GM12878 (cell line): ENCODE results near the gene PANX2. TPM values are rescaled to one million over a fixed set of nuclear protein-coding genes. Genes with fewer than 3 reads are reported as not detected.

ENCODE experiments used
- ATAC-seq: fragments of 200-7000 bp; cut with Tn5 transposase; 3 replicates; pipeline ENCODE4 v1.9.1; 2020; ENCODE audit warnings: mild to moderate bottlenecking, moderate library complexity
- BruUV-seq: library from RNA; stranded (reverse); fragments of 400-500 nt; replicated peaks from 2 replicates; lab custom pipeline; 2021; lab: Mats Ljungman, UMichigan
- CTCF ChIA-PET: fragments of 300-600 bp; sonication (Branson Sonifier 250); formaldehyde crosslinking; extraction: SDS; loops from one replicate; lab custom pipeline; 2021; ENCODE audit warnings: inconsistent platforms; lab: Yijun Ruan, JAX
- POLR2A ChIA-PET: fragments of 350-600 bp; formaldehyde crosslinking; extraction: SDS; loops from one replicate; lab custom pipeline; 2021; ENCODE audit warnings: inconsistent platforms; lab: Charles Lee
- RAD21 ChIA-PET: fragments of 300-600 bp; sonication (Branson Sonifier 250); formaldehyde crosslinking; loops from one replicate; lab custom pipeline; 2023; ENCODE audit warnings: antibody characterized with exemption; ENCODE audit not compliant: unreplicated experiment; lab: Charles Lee
- SMC1A ChIA-PET: fragments of 300-600 bp; sonication (Branson Sonifier 250); formaldehyde crosslinking; loops from one replicate; lab custom pipeline; 2023; ENCODE audit not compliant: unreplicated experiment, uncharacterized antibody; lab: Charles Lee
- DNase-seq: peaks from one replicate; pipeline ENCODE4 v3.0.0-alpha.2; 2011; ENCODE audit warnings: low read depth, low spot score
- FAIRE-seq: peaks from 3 replicates; lab custom pipeline; 2011; peaks lifted over from hg19 to GRCh38; lab: Jason Lieb, UNC
- H2AFZ ChIP-seq: 2 replicates; pipeline ENCODE4 v1.6.0; 2011; ENCODE audit warnings: low read depth, low read length, control low read depth; ENCODE audit not compliant: control insufficient read depth
- H3K27ac ChIP-seq: 2 replicates; pipeline ENCODE4 v1.5.1; 2011; ENCODE audit warnings: control low read depth; ENCODE audit not compliant: control insufficient read depth, insufficient read depth
- H3K27me3 ChIP-seq, 2 experiments: replicated peaks in 1 of 2; 2 replicates each; pipeline versions ENCODE4 v1.6.0 to v1.6.1; 2011; ENCODE audit warnings: low read length in 1 of 2; ENCODE audit not compliant: control insufficient read depth in 2 of 2, insufficient read depth in 2 of 2
- H3K36me3 ChIP-seq, 2 experiments: 2 replicates each; pipeline ENCODE4 v1.5.1; 2011; ENCODE audit warnings: low read length in 1 of 2; ENCODE audit not compliant: control insufficient read depth in 2 of 2, insufficient read depth in 2 of 2
- H3K4me1 ChIP-seq: 2 replicates; pipeline ENCODE4 v1.6.1; 2011; ENCODE audit warnings: mild to moderate bottlenecking, low read length, moderate library complexity, mixed read lengths; ENCODE audit not compliant: control insufficient read depth, insufficient read depth
- H3K4me2 ChIP-seq: 2 replicates; pipeline ENCODE4 v1.6.0; 2011; ENCODE audit warnings: control low read depth; ENCODE audit not compliant: control insufficient read depth, insufficient read depth
- H3K4me3 ChIP-seq: fragments of 200-600 bp; sonication (generic); 2 replicates; pipeline ENCODE4 v1.5.1; 2016
- H3K79me2 ChIP-seq: 2 replicates; pipeline ENCODE4 v1.6.0; 2011; ENCODE audit warnings: low read length; ENCODE audit not compliant: control insufficient read depth, insufficient read depth
- H3K9ac ChIP-seq: 2 replicates; pipeline ENCODE4 v1.8.0; 2011; ENCODE audit warnings: low read length, control low read depth, mixed read lengths; ENCODE audit not compliant: control insufficient read depth, insufficient read depth
- H3K9me3 ChIP-seq: replicated peaks from 3 replicates; pipeline ENCODE4 v1.5.1; 2011; ENCODE audit warnings: mild to moderate bottlenecking, low read length; ENCODE audit not compliant: control insufficient read depth, insufficient read depth
- H4K20me1 ChIP-seq: 2 replicates; pipeline ENCODE4 v1.6.0; 2011; ENCODE audit not compliant: control insufficient read depth, insufficient read depth
- DPF2 ChIP-seq: fragments of 450-650 bp; IDR thresholded peaks from 2 replicates; pipeline ENCODE4 v1.6.1; 2017; ENCODE audit warnings: mild to moderate bottlenecking
- HDAC6 ChIP-seq: fragments of 200-600 bp; sonication (generic); IDR thresholded peaks from one replicate; pipeline ENCODE4 v1.8.0; 2017; ENCODE audit warnings: antibody characterized with exemption; ENCODE audit not compliant: unreplicated experiment
- IKZF2 ChIP-seq, 2 experiments: fragments of 450-650 bp; IDR thresholded peaks; 2 replicates each; pipeline ENCODE4 v1.6.1; 2017; ENCODE audit warnings: mild to moderate bottlenecking in 2 of 2, moderate library complexity in 2 of 2
- MTA3 ChIP-seq: IDR thresholded peaks from 2 replicates; pipeline ENCODE4 v1.6.1; 2012; ENCODE audit warnings: low read length, inconsistent platforms, borderline replicate concordance
- NR2C1 ChIP-seq: fragments of 450-650 bp; IDR thresholded peaks from 2 replicates; pipeline ENCODE4 v1.6.1; 2017; ENCODE audit warnings: antibody characterized with exemption, mild to moderate bottlenecking, moderate library complexity
- SIX5 ChIP-seq: IDR thresholded peaks from 2 replicates; pipeline ENCODE4 v1.6.1; 2011; ENCODE audit warnings: mild to moderate bottlenecking, low read depth, low read length, moderate library complexity; ENCODE audit not compliant: severe bottlenecking
- SUZ12 ChIP-seq: fragments of 200-600 bp; sonication (generic); IDR thresholded peaks from one replicate; pipeline ENCODE4 v1.6.1; 2018; ENCODE audit warnings: antibody characterized with exemption, mild to moderate bottlenecking; ENCODE audit not compliant: unreplicated experiment
- TCF3 ChIP-seq: IDR thresholded peaks from 2 replicates; pipeline ENCODE4 v1.6.1; 2012; ENCODE audit warnings: low read depth, mild to moderate bottlenecking, low read length, borderline replicate concordance; ENCODE audit not compliant: insufficient read depth
- YBX1 ChIP-seq: fragments of 450-650 bp; IDR thresholded peaks from 2 replicates; pipeline ENCODE4 v1.6.1; 2016; ENCODE audit warnings: antibody characterized with exemption
- WGBS: methylation state at CpG from one replicate; pipeline ENCODE4 v1.1.6; 2016; ENCODE audit warnings: low lambda C conversion rate; ENCODE audit not compliant: insufficient replicate concordance, insufficient coverage; ENCODE audit errors: missing lambda C conversion rate; 5-methylcytosine and 5-hydroxymethylcytosine counted together
- in situ Hi-C: fragments of 300-500 bp; cut with MboI; formaldehyde crosslinking; loops from 9 replicates; pipeline ENCODE4 v1.14.3; 2018; ENCODE audit warnings: mixed read lengths
- intact Hi-C: fragments of 100-400 bp; cut with micrococcal nuclease; formaldehyde crosslinking; loops from one replicate; pipeline ENCODE4 v1.14.2; 2022; ENCODE audit not compliant: unreplicated experiment
- polyA plus RNA-seq, 11 experiments: library from polyadenylated mRNA; depleted of rRNA in 4 of 11; unstranded in 6 of 11; stranded (reverse) in 5 of 11; fragments of >200 nt; fragmentation: Nextera tagmentation in 4 of 11; fragmentation: Illumina TruSeq in 1 of 11; extraction: Ambion mirVana in 4 of 11; extraction: Trizol in 1 of 11; gene quantifications; 1 replicate in 1 of 11; 2 replicates in 10 of 11; pipeline versions ENCODE4 v1.2.1 to v1.2.3, GENCODE V29; 2011 to 2016; ENCODE audit warnings: inconsistent platforms in 2 of 11, missing spikeins in 2 of 11, low read depth in 1 of 11
- total RNA-seq, 4 experiments: library from RNA; depleted of rRNA in 3 of 4; stranded (reverse); fragments of >200 nt in 3 of 4; fragmentation: Illumina TruSeq in 1 of 4; extraction: Trizol in 1 of 4; gene quantifications; 2 replicates each; pipeline versions ENCODE4 v1.2.1 to v1.2.3, GENCODE V29; 2013 to 2021
- TF ChIP-seq, protein P1 (sequence below): fragments of 450-650 bp; IDR thresholded peaks from 2 replicates; pipeline ENCODE4 v1.6.1; 2017; ENCODE audit warnings: mild to moderate bottlenecking, moderate library complexity
- TF ChIP-seq, protein P2 (sequence below): fragments of 450-650 bp; IDR thresholded peaks from 2 replicates; pipeline ENCODE4 v1.6.1; 2017; ENCODE audit warnings: borderline replicate concordance

PANX2 gene
- total and polyA plus RNA-seq, 10 of the 15 experiments (the other 5 are each of a cell fraction or from before 2014, with no cell fraction given): 0.04 to 0.44 (median 0.17) TPM; not detected in 5

DNA sequence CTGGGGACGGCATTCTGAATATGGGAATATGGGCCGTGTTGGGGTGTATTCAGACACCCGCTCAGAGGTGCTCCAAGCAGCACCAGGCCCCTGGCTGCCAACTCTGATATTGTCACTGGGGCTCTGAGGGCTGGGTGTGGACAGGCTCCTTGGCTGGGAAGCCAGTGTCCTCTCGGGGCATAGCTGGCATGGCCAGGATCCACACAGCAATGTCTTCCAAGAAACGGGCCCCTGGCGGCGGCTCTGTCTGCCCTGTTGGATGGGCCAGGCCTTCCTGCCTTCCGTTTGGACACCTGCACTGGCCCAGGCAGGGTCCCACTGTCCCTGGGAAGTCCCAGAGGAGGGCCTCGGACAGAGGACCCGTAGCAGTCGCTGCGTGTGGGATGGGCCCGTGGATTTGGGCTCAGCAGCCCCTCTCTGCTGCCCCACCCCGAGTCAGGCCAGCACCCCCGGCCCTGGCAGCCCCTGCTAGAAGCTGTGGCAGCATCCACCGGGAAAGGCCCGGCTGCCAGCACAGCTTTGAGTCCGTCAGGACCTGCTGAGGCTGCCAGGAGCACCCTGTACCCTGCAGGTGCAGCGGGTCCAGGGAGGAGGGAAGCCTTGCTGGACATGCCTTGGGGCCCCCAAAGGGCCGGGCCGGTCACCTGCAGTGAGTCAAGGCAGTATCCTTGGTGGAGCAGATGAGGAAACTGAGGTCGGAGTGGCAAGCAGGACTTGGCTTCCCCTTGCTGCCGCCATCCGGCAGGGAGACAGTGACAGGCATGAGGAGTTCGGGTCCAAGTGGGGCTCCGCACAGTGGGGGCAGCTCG, 4.1 kb downstream of the PANX2 start (continued):
- TF ChIP-seq SIX5 (no peak), IKZF2 (IDR thresholded peaks at IDR 0.05) (no peak), TCF3 (no peak)

DNA sequence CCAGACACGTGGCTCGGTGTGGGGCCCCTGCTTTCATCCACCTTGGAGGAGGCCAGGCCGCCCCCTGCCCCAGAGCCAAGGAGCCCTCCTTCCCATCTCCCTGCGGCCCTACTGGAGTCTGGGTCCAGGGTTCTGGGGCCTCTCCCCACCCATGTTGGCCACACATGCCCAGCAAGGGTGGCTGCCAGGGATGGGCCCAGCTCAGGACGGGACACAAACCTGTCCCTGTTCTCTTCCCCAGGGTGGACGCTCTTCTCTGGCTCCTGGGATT, 4.6 kb downstream of the PANX2 start:
- CTCF ChIA-PET: interaction anchor here (1.0 kb wide), 1 partner anchor 388 kb away, joined by 3 read pairs; the partner anchor contains the start of gene SYCE3

More for the DNA sequence above, 4.6 kb downstream of the PANX2 start:
- Histone ChIP-seq H3K4me2 (no peak overlapping the region), H3K9me3 (no peaks in the 10 kb centered on the region), H3K27me3 (no peaks in the 10 kb centered on the region), H3K4me3 (no peak overlapping the region), H3K4me1 (peaks cover 6% of the 10 kb centered on the region), H3K27ac (no peak overlapping the region), H3K9ac (no peak overlapping the region), H3K79me2 (no peaks in the 10 kb centered on the region), H4K20me1 (no peaks in the 10 kb centered on the region), H3K36me3 (no peaks in the 10 kb centered on the region), H2AFZ (no peak overlapping the region)
- intact Hi-C loops: no loop called here
- ChIA-PET POLR2A (no interaction called here), SMC1A (no interaction called here), RAD21 (no interaction called here)
- ATAC-seq (no peak), FAIRE-seq (no peak), DNase-seq (no peak)
- in situ Hi-C loops: no loop called here
- no peak for TF ChIP-seq NR2C1
- TF ChIP-seq, protein P1, sequence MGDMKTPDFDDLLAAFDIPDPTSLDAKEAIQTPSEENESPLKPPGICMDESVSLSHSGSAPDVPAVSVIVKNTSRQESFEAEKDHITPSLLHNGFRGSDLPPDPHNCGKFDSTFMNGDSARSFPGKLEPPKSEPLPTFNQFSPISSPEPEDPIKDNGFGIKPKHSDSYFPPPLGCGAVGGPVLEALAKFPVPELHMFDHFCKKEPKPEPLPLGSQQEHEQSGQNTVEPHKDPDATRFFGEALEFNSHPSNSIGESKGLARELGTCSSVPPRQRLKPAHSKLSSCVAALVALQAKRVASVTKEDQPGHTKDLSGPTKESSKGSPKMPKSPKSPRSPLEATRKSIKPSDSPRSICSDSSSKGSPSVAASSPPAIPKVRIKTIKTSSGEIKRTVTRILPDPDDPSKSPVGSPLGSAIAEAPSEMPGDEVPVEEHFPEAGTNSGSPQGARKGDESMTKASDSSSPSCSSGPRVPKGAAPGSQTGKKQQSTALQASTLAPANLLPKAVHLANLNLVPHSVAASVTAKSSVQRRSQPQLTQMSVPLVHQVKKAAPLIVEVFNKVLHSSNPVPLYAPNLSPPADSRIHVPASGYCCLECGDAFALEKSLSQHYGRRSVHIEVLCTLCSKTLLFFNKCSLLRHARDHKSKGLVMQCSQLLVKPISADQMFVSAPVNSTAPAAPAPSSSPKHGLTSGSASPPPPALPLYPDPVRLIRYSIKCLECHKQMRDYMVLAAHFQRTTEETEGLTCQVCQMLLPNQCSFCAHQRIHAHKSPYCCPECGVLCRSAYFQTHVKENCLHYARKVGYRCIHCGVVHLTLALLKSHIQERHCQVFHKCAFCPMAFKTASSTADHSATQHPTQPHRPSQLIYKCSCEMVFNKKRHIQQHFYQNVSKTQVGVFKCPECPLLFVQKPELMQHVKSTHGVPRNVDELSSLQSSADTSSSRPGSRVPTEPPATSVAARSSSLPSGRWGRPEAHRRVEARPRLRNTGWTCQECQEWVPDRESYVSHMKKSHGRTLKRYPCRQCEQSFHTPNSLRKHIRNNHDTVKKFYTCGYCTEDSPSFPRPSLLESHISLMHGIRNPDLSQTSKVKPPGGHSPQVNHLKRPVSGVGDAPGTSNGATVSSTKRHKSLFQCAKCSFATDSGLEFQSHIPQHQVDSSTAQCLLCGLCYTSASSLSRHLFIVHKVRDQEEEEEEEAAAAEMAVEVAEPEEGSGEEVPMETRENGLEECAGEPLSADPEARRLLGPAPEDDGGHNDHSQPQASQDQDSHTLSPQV: no peak
- TF ChIP-seq MTA3: no peak
- TF ChIP-seq YBX1: no peak
- TF ChIP-seq, protein P2, sequence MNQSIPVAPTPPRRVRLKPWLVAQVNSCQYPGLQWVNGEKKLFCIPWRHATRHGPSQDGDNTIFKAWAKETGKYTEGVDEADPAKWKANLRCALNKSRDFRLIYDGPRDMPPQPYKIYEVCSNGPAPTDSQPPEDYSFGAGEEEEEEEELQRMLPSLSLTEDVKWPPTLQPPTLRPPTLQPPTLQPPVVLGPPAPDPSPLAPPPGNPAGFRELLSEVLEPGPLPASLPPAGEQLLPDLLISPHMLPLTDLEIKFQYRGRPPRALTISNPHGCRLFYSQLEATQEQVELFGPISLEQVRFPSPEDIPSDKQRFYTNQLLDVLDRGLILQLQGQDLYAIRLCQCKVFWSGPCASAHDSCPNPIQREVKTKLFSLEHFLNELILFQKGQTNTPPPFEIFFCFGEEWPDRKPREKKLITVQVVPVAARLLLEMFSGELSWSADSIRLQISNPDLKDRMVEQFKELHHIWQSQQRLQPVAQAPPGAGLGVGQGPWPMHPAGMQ: no peak
- TF ChIP-seq SUZ12: no peak
- TF ChIP-seq DPF2: no peak
- no peak for TF ChIP-seq HDAC6
- 29% methylated on average over 6 of the region's 6 CpGs for WGBS
- BruUV-seq: no TSS peak
